HUES64 (cell line): ENCODE results near the gene HSD17B4.
"Not testable (repeated sequence)": the region's sequence is repeated elsewhere in the genome, so short reads cannot be mapped to it uniquely, and the experiment has no call there.

ENCODE experiments used
- H3K27ac ChIP-seq: 2 replicates; pipeline ENCODE4 v1.7.0; 2013; ENCODE audit warnings: low read depth, low read length, inconsistent platforms
- H3K27me3 ChIP-seq: 2 replicates; pipeline ENCODE4 v1.6.1; 2013; ENCODE audit warnings: mild to moderate bottlenecking, low read length; ENCODE audit not compliant: insufficient read depth
- H3K36me3 ChIP-seq: 2 replicates; pipeline ENCODE4 v1.6.1; 2013; ENCODE audit warnings: mild to moderate bottlenecking, low read length; ENCODE audit not compliant: insufficient read depth
- H3K4me1 ChIP-seq: 2 replicates; pipeline ENCODE4 v1.6.1; 2013; ENCODE audit warnings: mild to moderate bottlenecking, low read length, moderate library complexity; ENCODE audit not compliant: insufficient read depth
- H3K4me3 ChIP-seq: 2 replicates; pipeline ENCODE4 v1.5.1; 2013; ENCODE audit warnings: mild to moderate bottlenecking, low read length, moderate library complexity
- H3K9ac ChIP-seq: 2 replicates; pipeline ENCODE4 v1.6.1; 2013; ENCODE audit warnings: mild to moderate bottlenecking, low read depth, low read length
- H3K9me3 ChIP-seq: 2 replicates; pipeline ENCODE4 v1.6.1; 2013; ENCODE audit warnings: low read depth, low read length; ENCODE audit not compliant: insufficient read depth
- WGBS: fragments of 150-250, 120-280 bp; methylation state at CpG from one replicate; pipeline ENCODE4 v1.1.7; 2013; ENCODE audit warnings: missing lambda C conversion rate; 5-methylcytosine and 5-hydroxymethylcytosine counted together

The HSD17B4 gene

GRCh38 chr5:119501671-119502179 lies 49.4 kb downstream of the HSD17B4 start:
- Histone ChIP-seq H3K9me3 (peaks cover 22% of the 10 kb centered on the region), H3K4me1 (no peaks in the 10 kb centered on the region), H3K9ac (no peak overlapping the region), H3K27me3 (no peaks in the 10 kb centered on the region), H3K36me3 (peaks cover 94% of the 10 kb centered on the region), H3K4me3 (no peak overlapping the region), H3K27ac (no peak overlapping the region)
- 100% methylated on average over 2 of the region's 2 CpGs for WGBS

DNA sequence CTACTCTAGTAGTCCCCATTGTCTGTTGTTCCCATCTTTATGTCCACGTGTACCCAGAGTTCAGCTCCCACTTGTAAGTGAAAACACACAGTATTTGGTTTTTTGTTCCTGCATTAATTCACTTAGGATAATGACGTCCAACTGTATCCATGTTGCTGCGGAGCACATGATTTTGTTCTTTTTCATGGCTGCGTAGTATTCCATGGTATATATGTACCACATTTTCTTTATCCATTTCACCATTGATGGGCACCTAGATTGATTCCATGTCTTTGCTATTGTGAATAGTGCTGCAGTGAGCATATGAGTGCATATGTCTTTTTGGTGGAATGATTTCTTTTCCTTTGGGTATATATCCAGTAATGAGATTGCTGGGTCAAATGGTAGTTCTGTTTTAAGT lies 51.6 kb downstream of the HSD17B4 start:
- H3K4me1 ChIP-seq, H3K27ac ChIP-seq, H3K4me3 ChIP-seq, H3K9ac ChIP-seq, H3K27me3 ChIP-seq: not testable (repeated sequence)
- H3K9me3 ChIP-seq = peaks cover 22% of the 10 kb centered on the region
- peaks cover 91% of the 10 kb centered on the region for H3K36me3 ChIP-seq
- 89% methylated on average over 4 of the region's 4 CpGs for WGBS

DNA sequence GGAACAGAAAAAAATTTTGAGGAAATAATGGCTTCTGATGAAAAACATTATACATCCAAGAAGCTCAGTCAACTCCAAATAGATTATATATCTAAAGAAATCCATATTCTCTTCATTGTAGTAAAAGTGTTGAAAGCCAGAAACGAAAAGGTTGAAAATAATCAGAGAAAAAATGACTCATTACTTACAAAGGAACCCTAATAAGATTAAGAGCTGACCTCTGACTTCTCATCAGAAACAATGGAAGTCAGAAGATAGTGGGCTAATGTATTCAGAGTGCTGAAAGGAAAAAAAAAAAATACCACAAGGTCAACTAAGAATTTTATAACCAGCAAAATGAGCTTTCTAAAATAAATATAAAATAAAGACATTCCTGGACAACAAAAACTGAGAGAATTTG lies 60.0 kb downstream of the HSD17B4 start:
- Histone ChIP-seq H3K9ac (no peak overlapping the region), H3K4me3 (no peak overlapping the region), H3K27ac (no peak overlapping the region), H3K9me3 (peaks cover 8% of the 10 kb centered on the region; the same call in 1 of the 2 replicates), H3K36me3 (peaks cover 82% of the 10 kb centered on the region), H3K27me3 (no peaks in the 10 kb centered on the region), H3K4me1 (no peaks in the 10 kb centered on the region)
- WGBS = no CpG with 5 or more reads among the region's 1 CpG

- Histone ChIP-seq H3K9me3 (peaks cover 8% of the 10 kb centered on the region; the same call in 1 of the 2 replicates), H3K4me3 (no peak overlapping the region), H3K27me3 (no peaks in the 10 kb centered on the region), H3K4me1 (no peaks in the 10 kb centered on the region), H3K36me3 (peaks cover 74% of the 10 kb centered on the region), H3K27ac (no peak overlapping the region), H3K9ac (no peak overlapping the region)
- 92% methylated on average over 1 of the region's 2 CpGs for WGBS
Measured at GRCh38 chr5:119515192-119515591, 62.9 kb downstream of the HSD17B4 start.

GRCh38 chr5:119517115-119517514 lies 64.8 kb downstream of the HSD17B4 start:
- H3K4me3 ChIP-seq, H3K9me3 ChIP-seq, H3K4me1 ChIP-seq, H3K27me3 ChIP-seq, H3K27ac ChIP-seq, H3K9ac ChIP-seq: not testable (repeated sequence)
- H3K36me3 ChIP-seq = peaks cover 62% of the 10 kb centered on the region
- 95% methylated on average over 30 of the region's 30 CpGs for WGBS

GRCh38 chr5:119521232-119521631 lies 68.9 kb downstream of the HSD17B4 start:
- 75% methylated on average over 1 of the region's 1 CpG for WGBS
- H3K27ac ChIP-seq = no peak overlapping the region
- H3K9ac ChIP-seq = no peak overlapping the region
- H3K27me3 ChIP-seq = no peaks in the 10 kb centered on the region
- H3K9me3 ChIP-seq = no peaks in the 10 kb centered on the region
- no peak overlapping the region for H3K4me3 ChIP-seq
- H3K4me1 ChIP-seq = no peaks in the 10 kb centered on the region
- peaks cover 57% of the 10 kb centered on the region for H3K36me3 ChIP-seq

- WGBS = no CpG with 5 or more reads among the region's 1 CpG
- Histone ChIP-seq H3K9ac (no peak overlapping the region), H3K27ac (no peak overlapping the region), H3K4me1 (no peaks in the 10 kb centered on the region), H3K9me3 (no peaks in the 10 kb centered on the region), H3K4me3 (no peak overlapping the region), H3K27me3 (no peaks in the 10 kb centered on the region), H3K36me3 (peaks cover 66% of the 10 kb centered on the region)
Measured at GRCh38 chr5:119522841-119523240, 70.5 kb downstream of the HSD17B4 start.

- H3K4me3 ChIP-seq = no peak overlapping the region
- peaks cover 8% of the 10 kb centered on the region for H3K4me1 ChIP-seq
- H3K9me3 ChIP-seq = no peaks in the 10 kb centered on the region
- H3K9ac ChIP-seq = no peak overlapping the region
- H3K36me3 ChIP-seq = peaks cover 62% of the 10 kb centered on the region
- H3K27me3 ChIP-seq = no peaks in the 10 kb centered on the region
- H3K27ac ChIP-seq = no peak overlapping the region
- WGBS = 100% methylated on average over 2 of the region's 3 CpGs
Measured at GRCh38 chr5:119524485-119524884, 72.2 kb downstream of the HSD17B4 start.

DNA sequence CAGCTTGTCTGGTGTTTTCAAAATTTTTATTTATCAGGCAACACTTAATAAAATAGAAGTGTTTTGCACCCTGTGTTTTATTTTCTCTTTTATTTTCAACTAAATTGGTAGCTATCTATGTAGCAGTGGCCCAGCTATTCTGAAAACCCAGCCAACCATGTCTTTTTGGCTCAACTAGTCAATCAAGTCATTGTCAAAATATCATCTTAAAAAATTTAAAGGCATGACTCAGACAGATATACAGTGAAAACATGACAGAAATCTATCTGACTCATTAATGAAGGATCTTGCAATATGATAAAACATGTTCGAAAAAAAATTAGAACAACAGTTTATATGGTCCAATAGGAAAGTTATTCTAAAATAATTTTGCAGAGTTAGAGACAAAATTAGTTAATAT lies 75.1 kb downstream of the HSD17B4 start:
- H3K36me3 ChIP-seq = peaks cover 79% of the 10 kb centered on the region

GRCh38 chr5:119529811-119530210 lies 77.5 kb downstream of the HSD17B4 start:
- no peaks in the 10 kb centered on the region for H3K9me3 ChIP-seq
- H3K36me3 ChIP-seq = peaks cover 79% of the 10 kb centered on the region
- 100% methylated on average over 1 of the region's 2 CpGs for WGBS
- peaks cover 11% of the 10 kb centered on the region for H3K4me1 ChIP-seq
- H3K4me3 ChIP-seq = no peak overlapping the region
- H3K27me3 ChIP-seq = no peaks in the 10 kb centered on the region
- no peak overlapping the region for H3K9ac ChIP-seq
- H3K27ac ChIP-seq = no peak overlapping the region

More for the DNA sequence above, 75.1 kb downstream of the HSD17B4 start:
- WGBS = no CpG with 5 or more reads among the region's 1 CpG
- H3K27ac ChIP-seq = no peak overlapping the region
- H3K4me1 ChIP-seq = peaks cover 11% of the 10 kb centered on the region
- H3K9ac ChIP-seq = no peak overlapping the region
- H3K9me3 ChIP-seq = no peaks in the 10 kb centered on the region
- no peaks in the 10 kb centered on the region for H3K27me3 ChIP-seq
- H3K4me3 ChIP-seq = no peak overlapping the region

DNA sequence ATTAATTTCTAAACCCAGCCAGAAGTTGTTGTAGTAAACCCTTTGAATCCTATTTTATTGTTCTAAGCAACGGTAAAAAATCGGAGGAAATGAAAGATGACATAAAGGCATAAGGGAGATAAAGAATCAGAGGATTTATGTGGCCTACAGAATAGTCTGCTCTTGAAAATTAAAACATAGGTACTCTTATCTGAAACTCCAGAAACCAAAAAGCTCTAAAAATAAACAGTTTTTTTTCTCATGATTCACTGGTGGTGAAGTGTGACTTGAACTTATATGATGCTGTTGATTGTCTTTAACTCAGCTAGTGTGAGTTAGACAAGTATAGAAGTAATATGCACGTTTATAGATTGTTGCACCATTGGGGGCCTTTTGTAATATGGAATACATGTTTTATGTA lies 80.3 kb downstream of the HSD17B4 start:
- H3K9ac ChIP-seq = no peak overlapping the region
- H3K27ac ChIP-seq = no peak overlapping the region
- no peaks in the 10 kb centered on the region for H3K27me3 ChIP-seq
- peaks cover 11% of the 10 kb centered on the region for H3K4me1 ChIP-seq
- 100% methylated on average over 3 of the region's 3 CpGs for WGBS
- no peak overlapping the region for H3K4me3 ChIP-seq
- no peaks in the 10 kb centered on the region for H3K9me3 ChIP-seq
- H3K36me3 ChIP-seq = peaks cover 71% of the 10 kb centered on the region

DNA sequence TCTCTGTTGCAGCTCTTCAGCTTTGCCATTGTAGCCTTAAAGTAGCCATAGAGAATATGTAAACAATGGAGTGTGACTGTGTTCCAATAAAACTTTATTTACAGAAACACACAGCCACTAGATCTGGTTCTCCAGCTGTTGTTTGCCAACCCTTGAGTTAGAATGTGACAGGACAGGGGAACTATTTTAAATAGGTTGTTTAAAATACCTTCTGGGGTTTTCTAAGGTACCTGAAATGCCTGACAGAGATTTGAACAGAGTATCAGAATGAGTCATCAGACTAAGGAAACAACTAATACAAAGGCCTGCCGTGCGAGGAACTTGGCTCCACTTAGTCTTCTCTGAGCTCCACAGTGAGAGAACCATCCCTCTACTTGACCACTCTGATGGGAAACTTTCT lies 85.4 kb downstream of the HSD17B4 start:
- no peak overlapping the region for H3K9ac ChIP-seq

More for the DNA sequence above, 85.4 kb downstream of the HSD17B4 start:
- Histone ChIP-seq H3K4me3 (no peak overlapping the region), H3K9me3 (no peaks in the 10 kb centered on the region), H3K27ac (no peak overlapping the region), H3K4me1 (no peaks in the 10 kb centered on the region), H3K36me3 (peaks cover 74% of the 10 kb centered on the region), H3K27me3 (no peaks in the 10 kb centered on the region)
- 91% methylated on average over 2 of the region's 2 CpGs for WGBS
